GM18520 (cell line): Measurements from ENCODE around the gene RAG1.

Source experiments
- ATAC-seq: cut with Tn5 transposase; IDR thresholded peaks from one replicate; pipeline ENCODE4 v1.9.1; 2021; ENCODE audit not compliant: unreplicated experiment

RAG1 gene

GRCh38 chr11:36627006-36627405, 59.2 kb downstream of the RAG1 start:
- ATAC-seq, result no peak

GRCh38 chr11:36627471-36627870, 59.7 kb downstream of the RAG1 start:
- no peak for ATAC-seq

GRCh38 chr11:36628141-36628540, 60.3 kb downstream of the RAG1 start:
- no peak for ATAC-seq

- ATAC-seq, result no peak
Measured at GRCh38 chr11:36628765-36629244, 61.0 kb downstream of the RAG1 start.
